ENCODE results near the gene TBX4.
A peak's percentile ranks its signal among the peaks of the same experiment; 100 is the strongest.
"Not testable (repeated sequence)": the region's sequence is repeated elsewhere in the genome, so short reads cannot be mapped to it uniquely, and the experiment has no call there.

Gene TBX4

DNA sequence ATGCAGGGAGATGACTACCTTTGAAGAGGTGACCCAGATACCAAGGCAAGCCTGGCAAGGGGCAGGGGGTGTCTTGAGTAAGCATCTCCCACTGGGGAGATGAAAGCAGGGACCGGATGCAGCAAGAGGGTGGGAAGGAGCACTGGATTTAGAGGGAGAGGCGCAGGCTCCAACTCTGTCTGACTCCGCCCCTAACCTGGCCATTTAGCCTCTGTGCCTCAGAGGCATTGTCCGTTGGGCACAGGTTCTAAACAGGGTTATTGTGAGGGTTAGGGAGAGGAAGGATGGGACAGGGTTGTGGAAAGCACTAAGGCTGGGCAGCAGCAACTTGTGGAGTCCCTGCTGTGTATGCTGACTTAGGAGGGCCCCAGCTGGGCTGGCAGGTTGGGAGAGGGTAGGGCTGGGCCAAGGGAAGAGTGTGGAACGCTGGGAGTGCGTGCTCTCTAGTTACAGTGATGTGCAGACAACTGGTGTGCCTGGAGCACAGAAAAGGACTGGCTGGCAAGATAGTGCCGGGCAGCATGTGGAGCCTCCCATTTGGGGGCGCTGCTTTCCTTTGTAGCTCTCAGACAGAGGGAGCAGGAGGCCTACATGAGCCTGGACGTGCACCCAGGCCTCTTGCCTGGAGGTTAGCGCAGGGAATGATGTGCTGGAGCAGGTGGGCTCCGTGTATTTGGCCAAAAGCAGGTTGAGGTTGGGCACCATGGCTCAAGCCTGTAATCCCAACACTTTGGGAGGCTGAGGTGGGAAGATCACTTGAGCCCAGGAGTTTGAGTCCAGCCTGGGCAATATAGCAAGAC is 26.3 kb upstream of the TBX4 start:
- no peak overlapping the region for H3K9ac ChIP-seq (ENCODE audit: low read depth, low read length)

DNA sequence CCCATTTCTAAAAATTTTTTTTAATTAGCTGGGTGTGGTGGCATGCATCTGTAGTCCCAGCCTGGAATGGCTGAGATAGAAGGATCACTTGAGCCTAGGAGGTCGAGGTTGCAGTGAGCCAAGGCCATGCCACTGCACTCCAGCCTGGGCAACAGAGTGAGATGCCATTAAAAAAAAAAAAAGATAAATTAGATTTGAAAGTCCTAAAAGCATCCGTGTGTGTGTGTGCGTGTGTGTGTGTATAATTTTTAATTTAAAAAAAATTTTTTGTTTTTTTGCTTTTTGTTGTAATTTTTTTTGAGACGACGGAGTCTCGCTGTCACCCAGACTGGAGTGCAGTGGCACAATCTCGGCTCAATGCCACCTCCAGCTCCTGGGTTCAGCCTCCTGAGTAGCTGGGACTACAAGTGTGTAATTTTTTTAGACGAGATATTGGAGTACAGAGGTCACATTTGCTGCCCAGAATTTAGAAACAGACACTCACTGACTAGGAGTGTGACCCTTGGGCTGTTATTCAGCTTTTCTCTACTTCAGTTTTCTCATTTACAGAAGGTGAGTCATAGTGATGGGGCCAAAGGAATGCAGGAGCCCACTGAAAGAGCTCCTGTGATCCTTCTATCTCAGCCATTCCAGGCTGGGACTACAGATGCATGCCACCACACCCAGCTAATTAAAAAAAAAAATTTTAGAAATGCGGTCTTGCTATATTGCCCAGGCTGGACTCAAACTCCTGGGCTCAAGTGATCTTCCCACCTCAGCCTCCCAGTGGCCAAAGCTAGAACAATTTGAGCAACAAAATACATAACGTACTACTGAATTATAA is 25.5 kb upstream of the TBX4 start:
- Histone ChIP-seq H3K27me3 (ENCODE audit: control insufficient read depth, insufficient read depth, low read length) (peaks cover 10% of the 10 kb centered on the region), H3K4me3 (ENCODE audit: low read depth, low read length) (no peak overlapping the region), H3K4me1 (ENCODE audit: control insufficient read depth, insufficient read depth, low read length) (no peaks in the 10 kb centered on the region), H3K9me3 (ENCODE audit: control insufficient read depth, insufficient read depth, low read length) (no peaks in the 10 kb centered on the region), H3K9ac (ENCODE audit: low read depth, low read length) (no peak overlapping the region), H3K36me3 (ENCODE audit: control insufficient read depth, insufficient read depth, low read length) (no peaks in the 10 kb centered on the region)

More for the DNA sequence above, 26.3 kb upstream of the TBX4 start:
- peak overlapping the region; percentile 19 for H3K4me3 ChIP-seq (ENCODE audit: low read depth, low read length)
- H3K27me3 ChIP-seq (ENCODE audit: control insufficient read depth, insufficient read depth, low read length), result peaks cover 18% of the 10 kb centered on the region
- H3K36me3 ChIP-seq (ENCODE audit: control insufficient read depth, insufficient read depth, low read length), result no peaks in the 10 kb centered on the region
- no peaks in the 10 kb centered on the region for H3K4me1 ChIP-seq (ENCODE audit: control insufficient read depth, insufficient read depth, low read length)
- H3K9me3 ChIP-seq (ENCODE audit: control insufficient read depth, insufficient read depth, low read length), result no peaks in the 10 kb centered on the region

DNA sequence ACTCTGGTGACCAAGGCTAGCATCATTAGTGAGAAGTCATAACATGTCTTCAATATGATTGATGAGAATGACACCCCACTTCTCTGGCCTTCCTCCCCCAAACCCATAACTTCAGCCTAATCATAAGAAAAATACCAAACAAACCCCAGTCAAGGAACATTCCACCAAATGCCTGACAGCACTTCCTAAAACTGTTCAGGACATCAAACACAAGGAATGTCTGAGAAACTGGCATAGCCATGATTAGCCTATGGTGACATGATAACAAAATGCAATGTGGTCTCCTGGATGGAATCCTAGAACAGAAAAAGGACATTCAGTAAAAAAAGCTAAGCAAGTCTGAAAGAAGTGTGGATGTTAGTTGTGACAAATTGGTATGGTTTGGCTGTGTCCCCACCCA is 24.7 kb upstream of the TBX4 start:
- no peak overlapping the region for H3K4me3 ChIP-seq (ENCODE audit: low read depth, low read length)
- H3K9ac ChIP-seq (ENCODE audit: low read depth, low read length), result no peak overlapping the region
- H3K9me3 ChIP-seq (ENCODE audit: control insufficient read depth, insufficient read depth, low read length), result no peaks in the 10 kb centered on the region
- H3K4me1 ChIP-seq (ENCODE audit: control insufficient read depth, insufficient read depth, low read length), result no peaks in the 10 kb centered on the region
- no peaks in the 10 kb centered on the region for H3K36me3 ChIP-seq (ENCODE audit: control insufficient read depth, insufficient read depth, low read length)
- peaks cover 6% of the 10 kb centered on the region for H3K27me3 ChIP-seq (ENCODE audit: control insufficient read depth, insufficient read depth, low read length)

DNA sequence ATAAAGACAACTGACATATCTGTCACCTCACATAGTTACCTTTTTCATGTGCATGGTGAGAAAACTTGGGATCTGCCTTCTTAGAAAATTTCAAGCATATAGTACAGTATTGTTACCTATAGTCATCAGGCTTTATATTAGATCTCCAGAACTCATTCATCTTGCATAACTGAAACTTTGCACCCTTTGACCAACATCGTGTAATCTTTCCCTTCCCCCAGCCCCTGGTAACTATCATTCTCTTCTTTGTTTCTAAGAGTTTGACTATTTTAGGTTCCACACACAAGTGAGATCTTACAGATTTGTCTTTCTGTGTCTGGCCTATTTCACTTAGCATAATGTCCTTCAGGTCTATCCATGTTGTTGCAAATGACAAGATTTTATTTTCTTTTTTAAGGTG is 22.9 kb upstream of the TBX4 start:
- Histone ChIP-seq H3K36me3 (ENCODE audit: control insufficient read depth, insufficient read depth, low read length) (no peaks in the 10 kb centered on the region), H3K9ac (ENCODE audit: low read depth, low read length) (no peak overlapping the region), H3K4me1 (ENCODE audit: control insufficient read depth, insufficient read depth, low read length) (no peaks in the 10 kb centered on the region), H3K27me3 (ENCODE audit: control insufficient read depth, insufficient read depth, low read length) (peaks cover 2% of the 10 kb centered on the region), H3K4me3 (ENCODE audit: low read depth, low read length) (no peak overlapping the region), H3K9me3 (ENCODE audit: control insufficient read depth, insufficient read depth, low read length) (no peaks in the 10 kb centered on the region)

GRCh38 chr17:61429831-61430230 is 22.4 kb upstream of the TBX4 start:
- H3K4me1 ChIP-seq (ENCODE audit: control insufficient read depth, insufficient read depth, low read length); H3K4me3 ChIP-seq (ENCODE audit: low read depth, low read length); H3K27me3 ChIP-seq (ENCODE audit: control insufficient read depth, insufficient read depth, low read length); H3K9me3 ChIP-seq (ENCODE audit: control insufficient read depth, insufficient read depth, low read length); H3K9ac ChIP-seq (ENCODE audit: low read depth, low read length); H3K36me3 ChIP-seq (ENCODE audit: control insufficient read depth, insufficient read depth, low read length): not testable (repeated sequence)

DNA sequence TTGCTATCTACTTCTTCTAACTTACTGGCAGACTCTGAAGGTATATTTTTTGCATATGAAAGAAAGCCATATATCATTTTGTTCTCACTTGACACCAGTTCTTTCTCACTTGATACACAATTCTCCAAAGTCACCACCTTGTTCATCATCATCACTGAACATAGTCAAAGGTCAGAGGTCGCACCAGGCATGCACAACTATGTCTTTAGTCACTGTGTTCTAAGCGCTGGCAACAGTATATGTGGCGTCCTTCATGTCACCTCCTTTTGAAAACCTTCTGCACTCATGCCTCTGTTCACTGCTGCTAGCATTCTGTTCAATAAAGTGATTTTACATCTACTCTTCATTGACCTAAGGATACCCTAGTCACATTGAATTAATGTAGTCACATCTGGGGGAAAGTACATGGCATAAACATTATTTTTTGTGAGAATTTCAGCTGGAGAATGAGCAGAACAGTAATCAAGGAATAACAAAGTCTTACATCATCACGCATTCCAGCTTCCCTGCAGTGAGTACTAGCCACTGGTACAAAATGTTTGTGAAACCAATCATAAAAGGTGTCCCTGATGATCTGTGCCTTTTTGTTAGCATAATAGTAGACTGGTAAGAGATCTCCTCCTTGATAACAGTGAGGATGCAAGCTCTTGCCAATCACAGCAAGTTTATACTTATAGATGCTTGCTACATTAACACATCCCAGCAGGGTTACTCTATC is 20.5 kb upstream of the TBX4 start:
- Histone ChIP-seq H3K27me3 (ENCODE audit: control insufficient read depth, insufficient read depth, low read length) (no peaks in the 10 kb centered on the region), H3K36me3 (ENCODE audit: control insufficient read depth, insufficient read depth, low read length) (no peaks in the 10 kb centered on the region), H3K9me3 (ENCODE audit: control insufficient read depth, insufficient read depth, low read length) (no peaks in the 10 kb centered on the region), H3K4me1 (ENCODE audit: control insufficient read depth, insufficient read depth, low read length) (no peaks in the 10 kb centered on the region), H3K9ac (ENCODE audit: low read depth, low read length) (no peak overlapping the region), H3K4me3 (ENCODE audit: low read depth, low read length) (no peak overlapping the region)

GRCh38 chr17:61436273-61436672 is 15.9 kb upstream of the TBX4 start:
- H3K9ac ChIP-seq (ENCODE audit: low read depth, low read length), result no peak overlapping the region

GRCh38 chr17:61436995-61437704 is 15.1 kb upstream of the TBX4 start:
- H3K9me3 ChIP-seq (ENCODE audit: control insufficient read depth, insufficient read depth, low read length), result no peaks in the 10 kb centered on the region
- peaks cover 3% of the 10 kb centered on the region for H3K27me3 ChIP-seq (ENCODE audit: control insufficient read depth, insufficient read depth, low read length)
- H3K4me1 ChIP-seq (ENCODE audit: control insufficient read depth, insufficient read depth, low read length), result no peaks in the 10 kb centered on the region
- H3K36me3 ChIP-seq (ENCODE audit: control insufficient read depth, insufficient read depth, low read length), result no peaks in the 10 kb centered on the region
- H3K4me3 ChIP-seq (ENCODE audit: low read depth, low read length), result no peak overlapping the region
- H3K9ac ChIP-seq (ENCODE audit: low read depth, low read length), result no peak overlapping the region

More at GRCh38 chr17:61436273-61436672, 15.9 kb upstream of the TBX4 start:
- no peaks in the 10 kb centered on the region for H3K4me1 ChIP-seq (ENCODE audit: control insufficient read depth, insufficient read depth, low read length)
- no peaks in the 10 kb centered on the region for H3K36me3 ChIP-seq (ENCODE audit: control insufficient read depth, insufficient read depth, low read length)
- H3K27me3 ChIP-seq (ENCODE audit: control insufficient read depth, insufficient read depth, low read length), result peaks cover 3% of the 10 kb centered on the region
- no peak overlapping the region for H3K4me3 ChIP-seq (ENCODE audit: low read depth, low read length)
- H3K9me3 ChIP-seq (ENCODE audit: control insufficient read depth, insufficient read depth, low read length), result no peaks in the 10 kb centered on the region

- H3K9me3 ChIP-seq (ENCODE audit: control insufficient read depth, insufficient read depth, low read length), result no peaks in the 10 kb centered on the region
- no peak overlapping the region for H3K4me3 ChIP-seq (ENCODE audit: low read depth, low read length)
- no peaks in the 10 kb centered on the region for H3K36me3 ChIP-seq (ENCODE audit: control insufficient read depth, insufficient read depth, low read length)
- peaks cover 19% of the 10 kb centered on the region for H3K27me3 ChIP-seq (ENCODE audit: control insufficient read depth, insufficient read depth, low read length)
- no peaks in the 10 kb centered on the region for H3K4me1 ChIP-seq (ENCODE audit: control insufficient read depth, insufficient read depth, low read length)
- H3K9ac ChIP-seq (ENCODE audit: low read depth, low read length), result no peak overlapping the region
Measured at GRCh38 chr17:61440697-61441096, 11.5 kb upstream of the TBX4 start.

DNA sequence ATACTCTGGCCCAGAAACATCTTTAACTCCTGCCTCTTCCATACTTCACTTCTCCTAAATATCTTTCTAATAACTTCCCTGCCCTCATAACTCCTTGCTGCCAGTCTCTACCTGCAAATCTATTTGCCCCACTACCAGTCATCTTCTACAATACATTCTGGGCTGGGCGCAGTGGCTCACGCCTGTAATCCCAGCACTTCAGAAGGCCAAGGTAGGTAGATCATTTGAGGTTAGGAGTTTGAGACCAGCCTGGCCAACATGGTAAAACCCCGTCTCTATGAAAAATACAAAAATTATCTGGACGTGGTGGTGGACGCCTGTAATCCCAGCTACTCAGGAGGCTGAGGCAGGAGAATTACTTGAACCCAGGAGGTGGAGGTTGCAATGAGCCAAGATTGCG is 10.7 kb upstream of the TBX4 start:
- not testable (repeated sequence) for H3K4me3 ChIP-seq (ENCODE audit: low read depth, low read length); H3K4me1 ChIP-seq (ENCODE audit: control insufficient read depth, insufficient read depth, low read length); H3K36me3 ChIP-seq (ENCODE audit: control insufficient read depth, insufficient read depth, low read length); H3K9ac ChIP-seq (ENCODE audit: low read depth, low read length); H3K9me3 ChIP-seq (ENCODE audit: control insufficient read depth, insufficient read depth, low read length)
- peaks cover 25% of the 10 kb centered on the region for H3K27me3 ChIP-seq (ENCODE audit: control insufficient read depth, insufficient read depth, low read length)

GRCh38 chr17:61442136-61442775 is 10.0 kb upstream of the TBX4 start:
- H3K9me3 ChIP-seq (ENCODE audit: control insufficient read depth, insufficient read depth, low read length), result no peaks in the 10 kb centered on the region
- peaks cover 31% of the 10 kb centered on the region for H3K27me3 ChIP-seq (ENCODE audit: control insufficient read depth, insufficient read depth, low read length)
- H3K9ac ChIP-seq (ENCODE audit: low read depth, low read length), result no peak overlapping the region
- no peaks in the 10 kb centered on the region for H3K4me1 ChIP-seq (ENCODE audit: control insufficient read depth, insufficient read depth, low read length)
- no peaks in the 10 kb centered on the region for H3K36me3 ChIP-seq (ENCODE audit: control insufficient read depth, insufficient read depth, low read length)
- no peak overlapping the region for H3K4me3 ChIP-seq (ENCODE audit: low read depth, low read length)

Data from iPS-15b (cell line).